SK-N-MC (cell line): ENCODE measurements around the gene GALR1.

ENCODE experiments used
- EZH2 ChIP-seq: fragments of 200-600 bp; sonication (generic); IDR thresholded peaks from one replicate; pipeline ENCODE4 v1.6.1; 2017; ENCODE audit warnings: antibody characterized with exemption
- POLR2AphosphoS5 ChIP-seq: IDR thresholded peaks from 2 replicates; pipeline ENCODE4 v1.6.1; 2012; ENCODE audit warnings: mild to moderate bottlenecking, low read depth, low read length, borderline replicate concordance

GRCh38 chr18:77206676-77207374 is 42.8 kb upstream of the GALR1 start:
- no peak for TF ChIP-seq EZH2
- no peak for TF ChIP-seq POLR2AphosphoS5
